GM19463 (cell line): ENCODE measurements around the gene HOPX.
"Not testable (repeated sequence)": the region's sequence is repeated elsewhere in the genome, so short reads cannot be mapped to it uniquely, and the experiment has no call there.

ENCODE experiments used
- ATAC-seq: cut with Tn5 transposase; IDR thresholded peaks from one replicate; pipeline ENCODE4 v1.9.1; 2021; ENCODE audit warnings: mild to moderate bottlenecking, moderate library complexity; ENCODE audit not compliant: unreplicated experiment

HOPX gene

GRCh38 chr4:56655627-56656345 is 25.3 kb downstream of the HOPX start:
- no peak for ATAC-seq

- ATAC-seq, result no peak
Observed at GRCh38 chr4:56655209-56655626, 25.9 kb downstream of the HOPX start.

- ATAC-seq, result no peak
Observed at GRCh38 chr4:56654238-56654632, 26.9 kb downstream of the HOPX start.

GRCh38 chr4:56653461-56654237 is 27.4 kb downstream of the HOPX start:
- ATAC-seq, result no peak

GRCh38 chr4:56652196-56652595 is 28.9 kb downstream of the HOPX start:
- ATAC-seq, result no peak

- no peak for ATAC-seq
Observed at GRCh38 chr4:56651056-56651350, 30.1 kb downstream of the HOPX start.

- ATAC-seq, result no peak
Observed at GRCh38 chr4:56650262-56651055, 30.6 kb downstream of the HOPX start.

- no peak for ATAC-seq
Observed at GRCh38 chr4:56649445-56650261, 31.4 kb downstream of the HOPX start.

GRCh38 chr4:56648824-56649151 is 32.3 kb downstream of the HOPX start:
- ATAC-seq, result no peak

- no peak for ATAC-seq
Observed at GRCh38 chr4:56648021-56648823, 32.9 kb downstream of the HOPX start.

- ATAC-seq, result no peak
Observed at GRCh38 chr4:56646341-56646740, 34.8 kb downstream of the HOPX start.

- no peak for ATAC-seq
Observed at GRCh38 chr4:56643596-56643995, 37.5 kb downstream of the HOPX start.

GRCh38 chr4:56641494-56642051 is 39.5 kb downstream of the HOPX start:
- ATAC-seq, result no peak

- no peak for ATAC-seq
Observed at GRCh38 chr4:56640621-56641493, 40.2 kb downstream of the HOPX start.

- ATAC-seq, result no peak
Observed at GRCh38 chr4:56637791-56638190, 43.3 kb downstream of the HOPX start.

- ATAC-seq, result no peak
Observed at GRCh38 chr4:56637154-56637553, 43.9 kb downstream of the HOPX start.

GRCh38 chr4:56634954-56635353 is 46.1 kb downstream of the HOPX start:
- not testable (repeated sequence) for ATAC-seq

GRCh38 chr4:56633486-56633885 is 47.6 kb downstream of the HOPX start:
- no peak for ATAC-seq
